Parathyroid adenoma (tissue), 2 donors: ENCODE measurements around the gene RUBCN.
"Not testable (repeated sequence)": the region's sequence is repeated elsewhere in the genome, so short reads cannot be mapped to it uniquely, and the experiment has no call there.

ENCODE experiments used
- H2AFZ ChIP-seq: fragments of 300-600 bp; sonication (generic); one replicate; pipeline ENCODE4 v1.7.0; 2017; ENCODE audit warnings: antibody characterized with exemption, mild to moderate bottlenecking
- H3K27ac ChIP-seq: fragments of 300-600 bp; sonication (generic); one replicate; pipeline ENCODE4 v1.7.0; 2017
- H3K27me3 ChIP-seq: fragments of 300-600 bp; sonication (generic); one replicate; pipeline ENCODE4 v1.7.0; 2017; ENCODE audit warnings: low read length; ENCODE audit not compliant: control insufficient read depth, insufficient read depth
- H3K36me3 ChIP-seq: fragments of 300-600 bp; sonication (generic); one replicate; pipeline ENCODE4 v1.7.0; 2017; ENCODE audit warnings: low read length; ENCODE audit not compliant: control insufficient read depth, insufficient read depth
- H3K4me1 ChIP-seq: fragments of 300-600 bp; sonication (generic); one replicate; pipeline ENCODE4 v1.7.0; 2017; ENCODE audit warnings: control low read depth
- H3K4me2 ChIP-seq: fragments of 300-600 bp; sonication (generic); one replicate; pipeline ENCODE4 v1.7.0; 2017; ENCODE audit warnings: low read length
- H3K4me3 ChIP-seq: fragments of 300-600 bp; sonication (generic); one replicate; pipeline ENCODE4 v1.7.0; 2017; ENCODE audit warnings: low read depth, low read length
- H3K79me2 ChIP-seq: fragments of 300-600 bp; sonication (generic); one replicate; pipeline ENCODE4 v1.7.0; 2017; ENCODE audit warnings: control low read depth
- H3K9ac ChIP-seq: fragments of 300-600 bp; sonication (generic); one replicate; pipeline ENCODE4 v1.7.0; 2017; ENCODE audit warnings: mild to moderate bottlenecking
- H3K9me3 ChIP-seq: fragments of 300-600 bp; sonication (generic); one replicate; pipeline ENCODE4 v1.7.0; 2017; ENCODE audit warnings: low read length; ENCODE audit not compliant: control insufficient read depth
- TF ChIP-seq, protein P1 (sequence below): fragments of 300-600 bp; sonication (generic); IDR thresholded peaks from one replicate; pipeline ENCODE4 v1.7.0; 2017; ENCODE audit warnings: antibody characterized with exemption, mild to moderate bottlenecking
- donor health status: primary hyperparathyroidism.

The RUBCN gene

DNA sequence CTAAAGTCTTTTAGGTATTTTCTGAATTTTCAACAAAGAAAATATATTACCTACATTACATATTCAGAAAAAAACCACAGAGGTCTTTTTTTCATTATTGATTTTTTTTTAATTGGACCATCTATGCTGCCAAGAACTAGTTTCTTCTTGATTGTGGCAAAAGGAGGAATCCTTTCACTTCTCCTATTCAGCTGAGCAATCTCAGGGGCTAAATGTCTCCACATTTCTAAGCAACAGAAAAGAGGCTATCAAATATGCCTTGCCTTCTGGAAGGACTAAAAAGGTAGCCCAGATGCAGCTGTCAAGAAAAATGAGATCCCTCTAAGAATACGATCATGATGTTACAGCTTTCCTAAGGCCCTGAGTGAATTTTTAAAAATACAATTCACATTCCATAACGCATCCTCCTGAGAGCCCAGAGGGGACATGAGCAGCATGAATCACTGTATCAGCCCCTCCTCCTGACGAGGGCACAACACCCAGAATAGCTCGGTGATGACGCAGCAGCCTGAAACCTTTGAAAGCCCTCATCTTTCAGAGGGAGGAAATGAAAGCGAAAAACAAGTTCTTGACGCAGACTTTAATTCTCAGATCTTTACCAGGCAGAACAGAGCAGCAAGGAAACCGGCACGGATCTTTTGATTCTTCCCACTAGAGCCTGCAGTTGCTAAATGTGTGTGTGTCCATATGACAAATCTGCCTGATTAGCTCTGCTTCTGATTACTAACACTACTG lies 24.6 kb downstream of the RUBCN start:
- no peaks in the 10 kb centered on the region for H3K9me3 ChIP-seq
- peak overlapping the region; percentile 92 for H3K27ac ChIP-seq
- TF ChIP-seq, protein P1, sequence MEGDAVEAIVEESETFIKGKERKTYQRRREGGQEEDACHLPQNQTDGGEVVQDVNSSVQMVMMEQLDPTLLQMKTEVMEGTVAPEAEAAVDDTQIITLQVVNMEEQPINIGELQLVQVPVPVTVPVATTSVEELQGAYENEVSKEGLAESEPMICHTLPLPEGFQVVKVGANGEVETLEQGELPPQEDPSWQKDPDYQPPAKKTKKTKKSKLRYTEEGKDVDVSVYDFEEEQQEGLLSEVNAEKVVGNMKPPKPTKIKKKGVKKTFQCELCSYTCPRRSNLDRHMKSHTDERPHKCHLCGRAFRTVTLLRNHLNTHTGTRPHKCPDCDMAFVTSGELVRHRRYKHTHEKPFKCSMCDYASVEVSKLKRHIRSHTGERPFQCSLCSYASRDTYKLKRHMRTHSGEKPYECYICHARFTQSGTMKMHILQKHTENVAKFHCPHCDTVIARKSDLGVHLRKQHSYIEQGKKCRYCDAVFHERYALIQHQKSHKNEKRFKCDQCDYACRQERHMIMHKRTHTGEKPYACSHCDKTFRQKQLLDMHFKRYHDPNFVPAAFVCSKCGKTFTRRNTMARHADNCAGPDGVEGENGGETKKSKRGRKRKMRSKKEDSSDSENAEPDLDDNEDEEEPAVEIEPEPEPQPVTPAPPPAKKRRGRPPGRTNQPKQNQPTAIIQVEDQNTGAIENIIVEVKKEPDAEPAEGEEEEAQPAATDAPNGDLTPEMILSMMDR, result no peak
- no peak overlapping the region for H3K9ac ChIP-seq
- peak overlapping the region; percentile 36 for H3K4me3 ChIP-seq
- H3K4me2 ChIP-seq, result peak overlapping the region; percentile 61
- H3K27me3 ChIP-seq, result no peaks in the 10 kb centered on the region
- no peaks in the 10 kb centered on the region for H3K36me3 ChIP-seq
- H2AFZ ChIP-seq, result peak overlapping the region; percentile 86
- H3K79me2 ChIP-seq, result peaks cover 5% of the 10 kb centered on the region
- peaks cover 19% of the 10 kb centered on the region for H3K4me1 ChIP-seq

DNA sequence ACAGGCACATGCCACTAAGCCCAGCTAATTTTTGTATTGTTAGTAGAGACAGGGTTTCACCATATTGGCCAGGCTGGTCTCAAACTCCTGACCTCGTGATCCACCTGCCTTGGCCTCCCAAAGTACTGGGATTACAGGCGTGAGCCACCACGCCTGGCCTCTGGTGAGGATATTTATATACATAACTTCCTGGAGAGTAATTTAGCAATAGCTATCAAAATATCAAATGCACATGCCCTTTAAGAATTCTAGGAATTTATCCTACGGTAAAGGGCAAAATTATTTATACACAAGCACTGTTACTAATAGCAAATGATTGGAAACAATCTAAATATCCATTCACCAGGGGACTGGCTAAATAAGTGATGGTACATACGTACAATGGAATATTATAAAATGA lies 25.7 kb downstream of the RUBCN start:
- not testable (repeated sequence) for H3K9ac ChIP-seq, H3K79me2 ChIP-seq, H2AFZ ChIP-seq, H3K27me3 ChIP-seq, H3K4me2 ChIP-seq, H3K4me3 ChIP-seq, H3K9me3 ChIP-seq, H3K36me3 ChIP-seq, H3K27ac ChIP-seq
- H3K4me1 ChIP-seq, result peaks cover 19% of the 10 kb centered on the region

GRCh38 chr3:197709135-197709534 lies 27.6 kb downstream of the RUBCN start:
- Histone ChIP-seq H3K27ac (no peak overlapping the region), H3K27me3 (no peaks in the 10 kb centered on the region), H3K79me2 (peaks cover 3% of the 10 kb centered on the region), H3K4me1 (peaks cover 17% of the 10 kb centered on the region), H3K36me3 (no peaks in the 10 kb centered on the region), H3K4me3 (no peak overlapping the region), H3K9ac (no peak overlapping the region), H3K9me3 (no peaks in the 10 kb centered on the region), H3K4me2 (no peak overlapping the region), H2AFZ (no peak overlapping the region)
- TF ChIP-seq, protein P1, result no peak

- Histone ChIP-seq H3K79me2 (no peaks in the 10 kb centered on the region), H3K36me3 (no peaks in the 10 kb centered on the region), H3K9me3 (no peaks in the 10 kb centered on the region), H3K27me3 (no peaks in the 10 kb centered on the region), H3K4me2 (no peak overlapping the region), H3K4me3 (no peak overlapping the region), H3K9ac (no peak overlapping the region), H2AFZ (no peak overlapping the region), H3K4me1 (no peaks in the 10 kb centered on the region), H3K27ac (no peak overlapping the region)
- TF ChIP-seq, protein P1, result no peak
Measured at GRCh38 chr3:197706658-197707057, 30.0 kb downstream of the RUBCN start.

- Histone ChIP-seq H3K4me1 (no peaks in the 10 kb centered on the region), H3K4me2 (no peak overlapping the region), H3K9ac (no peak overlapping the region), H3K27me3 (no peaks in the 10 kb centered on the region), H3K9me3 (no peaks in the 10 kb centered on the region), H3K79me2 (no peaks in the 10 kb centered on the region), H3K4me3 (no peak overlapping the region), H3K27ac (no peak overlapping the region), H2AFZ (no peak overlapping the region), H3K36me3 (no peaks in the 10 kb centered on the region)
- TF ChIP-seq, protein P1, result no peak
Measured at GRCh38 chr3:197701841-197702240, 34.9 kb downstream of the RUBCN start.
